Measurements from ENCODE around the gene NACC2.
"Not testable (repeated sequence)": the region's sequence is repeated elsewhere in the genome, so short reads cannot be mapped to it uniquely, and the experiment has no call there.

NACC2 gene

GRCh38 chr9:136082496-136083361 is 12.4 kb downstream of the NACC2 start:
- in situ Hi-C loops (cut with MboI; ENCODE audit: low sequenced_read_pairs) = no loop called here

- in situ Hi-C loops (cut with MboI; ENCODE audit: low sequenced_read_pairs) = no loop called here
Measured at GRCh38 chr9:136081826-136082495, 13.1 kb downstream of the NACC2 start.

GRCh38 chr9:136081113-136081825 is 13.8 kb downstream of the NACC2 start:
- in situ Hi-C loops (cut with MboI; ENCODE audit: low sequenced_read_pairs) = no loop called here

GRCh38 chr9:136080716-136081112 is 14.4 kb downstream of the NACC2 start:
- in situ Hi-C loops (cut with MboI; ENCODE audit: low sequenced_read_pairs) = no loop called here

- in situ Hi-C loops (cut with MboI; ENCODE audit: low sequenced_read_pairs) = no loop called here
Measured at GRCh38 chr9:136079916-136080246, 15.2 kb downstream of the NACC2 start.

- in situ Hi-C loops (cut with MboI; ENCODE audit: low sequenced_read_pairs) = no loop called here
Measured at GRCh38 chr9:136079211-136079915, 15.7 kb downstream of the NACC2 start.

GRCh38 chr9:136078498-136079011 is 16.5 kb downstream of the NACC2 start:
- in situ Hi-C loops (cut with MboI; ENCODE audit: low sequenced_read_pairs) = no loop called here

GRCh38 chr9:136078024-136078423 is 17.1 kb downstream of the NACC2 start:
- in situ Hi-C loops (cut with MboI; ENCODE audit: low sequenced_read_pairs) = no loop called here

- in situ Hi-C loops (cut with MboI; ENCODE audit: low sequenced_read_pairs) = no loop called here
Measured at GRCh38 chr9:136077491-136077890, 17.6 kb downstream of the NACC2 start.

GRCh38 chr9:136075881-136076678 is 19.0 kb downstream of the NACC2 start:
- in situ Hi-C loops (cut with MboI; ENCODE audit: low sequenced_read_pairs) = no loop called here

GRCh38 chr9:136075134-136075841 is 19.8 kb downstream of the NACC2 start:
- in situ Hi-C loops (cut with MboI; ENCODE audit: low sequenced_read_pairs) = no loop called here

GRCh38 chr9:136074706-136075105 is 20.4 kb downstream of the NACC2 start:
- in situ Hi-C loops (cut with MboI; ENCODE audit: low sequenced_read_pairs) = no loop called here

- in situ Hi-C loops (cut with MboI; ENCODE audit: low sequenced_read_pairs) = no loop called here
Measured at GRCh38 chr9:136062657-136063439, 32.2 kb downstream of the NACC2 start.

GRCh38 chr9:136061916-136062315 is 33.2 kb downstream of the NACC2 start:
- in situ Hi-C loops (cut with MboI; ENCODE audit: low sequenced_read_pairs) = not testable (repeated sequence)

- in situ Hi-C loops (cut with MboI; ENCODE audit: low sequenced_read_pairs) = no loop called here
Measured at GRCh38 chr9:136061405-136061804, 33.7 kb downstream of the NACC2 start.

- in situ Hi-C loops (cut with MboI; ENCODE audit: low sequenced_read_pairs) = no loop called here
Measured at GRCh38 chr9:136060671-136061371, 34.3 kb downstream of the NACC2 start.

GRCh38 chr9:136059851-136060670 is 35.0 kb downstream of the NACC2 start:
- in situ Hi-C loops (cut with MboI; ENCODE audit: low sequenced_read_pairs) = no loop called here

All from HL-60/S4 (cell line).